Hypothalamus (tissue), 51 donors: ENCODE results near the gene SLC33A1.

Experiments used
- DNase-seq, 51 donors: peaks; one replicate each; lab custom pipeline; 2025; lab: John Stamatoyannopoulos, UW

SLC33A1 gene

DNA sequence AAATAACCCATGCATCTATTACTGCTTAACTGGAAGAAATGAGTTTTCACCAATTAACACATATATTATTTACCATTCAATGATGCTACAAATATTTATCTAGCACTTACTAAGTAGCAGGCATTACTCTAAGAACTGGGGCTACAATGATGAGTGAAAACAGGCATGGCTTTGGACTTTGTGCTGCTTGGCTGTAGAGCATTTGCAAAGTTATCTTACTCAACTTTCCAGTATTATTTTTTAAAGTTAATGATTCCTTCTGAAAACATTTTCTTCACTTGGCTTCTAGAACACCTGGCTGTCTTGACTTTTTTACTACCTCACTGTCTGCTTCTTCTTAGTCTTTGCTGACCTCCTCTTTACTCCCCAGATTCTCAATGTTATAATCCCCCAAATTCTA is 49.9 kb downstream of the SLC33A1 start:
- DNase-seq = no peak

DNA sequence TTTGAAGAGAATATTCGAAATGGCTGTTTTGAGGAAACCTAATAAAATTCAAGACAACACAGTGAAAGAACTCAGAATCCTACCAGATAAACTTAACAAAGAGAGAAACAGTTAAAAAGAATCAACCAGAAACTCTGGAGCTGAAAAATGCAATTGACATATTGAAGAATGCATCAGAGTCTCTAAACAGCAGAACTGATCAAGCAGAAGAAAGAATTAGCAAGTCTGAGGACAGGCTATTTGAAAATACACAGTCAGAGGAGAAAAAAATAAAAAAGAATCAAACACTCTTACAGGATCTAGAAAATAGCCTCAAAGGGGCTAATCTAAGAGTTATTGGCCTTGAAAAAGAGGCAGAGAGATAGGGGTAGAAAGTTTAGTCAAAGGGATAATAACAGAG is 61.7 kb downstream of the SLC33A1 start:
- no peak for DNase-seq

- no peak for DNase-seq
Observed at GRCh38 chr3:155791190-155791589, 63.0 kb downstream of the SLC33A1 start.

DNA sequence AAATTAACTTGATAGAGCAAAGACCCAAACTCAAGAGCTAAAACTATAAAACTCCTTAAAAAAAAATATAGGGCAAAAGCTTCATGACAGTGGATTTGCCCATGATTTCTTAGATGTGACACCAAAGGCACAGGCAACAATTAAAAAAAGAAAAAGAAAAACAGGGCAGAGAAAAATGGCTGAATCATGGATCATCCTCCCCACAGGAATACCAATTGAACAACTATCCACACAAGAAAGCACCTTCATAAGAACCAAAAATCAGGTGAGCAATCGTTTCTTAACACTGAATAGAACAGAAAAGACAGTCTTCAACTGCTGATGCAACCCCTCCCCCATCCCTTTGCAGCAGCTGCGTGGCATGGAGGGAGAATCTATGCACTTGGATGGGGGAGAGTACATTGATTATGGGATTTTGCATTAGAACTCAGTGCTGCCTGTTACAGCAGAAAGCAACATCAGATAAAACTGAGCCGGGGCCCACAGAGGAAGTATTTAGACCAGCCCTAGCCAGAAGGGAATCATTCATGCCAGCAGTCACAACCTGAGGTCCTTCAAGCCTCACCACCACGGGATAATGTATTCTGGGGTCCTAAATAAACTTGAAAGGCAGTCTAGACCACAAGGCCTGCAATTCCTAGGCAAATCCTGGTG is 63.8 kb downstream of the SLC33A1 start:
- DNase-seq = no peak

GRCh38 chr3:155785662-155786295 is 68.4 kb downstream of the SLC33A1 start:
- DNase-seq = no peak

DNA sequence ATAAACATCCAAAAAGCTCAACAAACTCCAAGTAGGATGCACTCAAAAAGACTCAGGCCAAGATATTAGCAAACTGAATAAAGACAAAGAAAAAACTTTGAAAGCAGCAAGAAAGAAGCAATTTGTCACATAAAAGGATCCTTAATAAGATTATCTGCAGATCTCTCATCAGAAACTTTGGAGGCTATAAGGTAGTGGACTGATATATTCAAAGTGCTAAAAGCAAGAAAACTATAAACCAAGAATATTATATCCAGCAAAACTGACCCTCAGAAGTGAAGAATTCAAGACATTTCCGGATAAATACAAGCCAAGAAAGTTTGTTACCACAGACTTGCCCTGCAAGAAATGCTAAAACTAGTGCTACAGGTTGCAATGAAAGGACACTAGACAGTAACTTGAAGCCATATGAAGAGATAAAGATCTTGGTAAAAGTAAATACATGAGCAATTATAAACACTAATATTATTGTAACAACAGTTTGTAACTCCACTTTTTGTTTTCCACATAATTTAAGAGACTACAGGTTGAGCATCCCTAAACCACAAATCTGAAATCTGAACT is 71.8 kb downstream of the SLC33A1 start:
- DNase-seq = no peak

GRCh38 chr3:155780291-155780690 is 73.9 kb downstream of the SLC33A1 start:
- no peak for DNase-seq

- DNase-seq = no peak
Observed at GRCh38 chr3:155778462-155778861, 75.8 kb downstream of the SLC33A1 start.

DNA sequence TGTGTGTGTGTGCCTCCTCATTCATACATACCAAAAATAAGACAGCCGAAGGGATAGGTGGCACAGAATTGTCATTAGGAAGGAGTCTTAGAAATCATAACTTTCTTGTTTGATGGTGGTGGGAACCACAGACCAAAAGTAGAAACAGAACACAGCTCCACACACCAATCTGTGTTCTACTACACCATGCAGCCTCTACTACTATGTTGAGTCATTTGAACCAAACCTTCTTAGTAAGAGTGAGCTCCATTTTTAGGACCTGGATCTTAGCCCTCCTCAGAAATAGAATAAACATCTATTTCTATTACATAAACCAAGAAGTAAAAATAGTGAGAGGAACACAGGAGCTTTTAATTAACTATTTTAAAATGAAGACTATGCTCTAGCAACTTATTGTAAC is 81.4 kb downstream of the SLC33A1 start:
- no peak for DNase-seq

- no peak for DNase-seq
Observed at GRCh38 chr3:155771126-155771525, 83.1 kb downstream of the SLC33A1 start.
